PC-3 (cell line): ENCODE data around the gene POR. TPM values are rescaled to one million over a fixed set of nuclear protein-coding genes. Genes with fewer than 3 reads are reported as not detected.

Experiments
- ATAC-seq: fragments of 200-7000 bp; cut with Tn5 transposase; 2 replicates; pipeline ENCODE4 v1.9.1; 2020; ENCODE audit warnings: mild to moderate bottlenecking, moderate library complexity
- BruUV-seq: library from RNA; stranded (reverse); fragments of 400-500 nt; replicated peaks from 2 replicates; lab custom pipeline; 2021; lab: Mats Ljungman, UMichigan
- CTCF ChIA-PET: fragments of 300-600 bp; sonication (Branson Sonifier 250); formaldehyde crosslinking; loops from one replicate; lab custom pipeline; 2022; ENCODE audit warnings: antibody characterized with exemption; lab: Charles Lee
- POLR2A ChIA-PET: fragments of 300-600 bp; sonication (Branson Sonifier 250); formaldehyde crosslinking; loops from one replicate; lab custom pipeline; 2022; ENCODE audit warnings: antibody characterized with exemption; ENCODE audit not compliant: unreplicated experiment; lab: Charles Lee
- DNase-seq: peaks from one replicate; pipeline ENCODE4 v3.0.0-alpha.2; 2015
- H2AFZ ChIP-seq: fragments of 300-600 bp; sonication (generic); 2 replicates; pipeline ENCODE4 v1.6.0; 2016; ENCODE audit warnings: antibody characterized with exemption, low read length
- H3F3A ChIP-seq: fragments of 300-600 bp; sonication (generic); one replicate; pipeline ENCODE4 v1.6.0; 2017; ENCODE audit warnings: antibody characterized with exemption, low read length, control low read depth, mild to moderate bottlenecking; ENCODE audit not compliant: unreplicated experiment
- H3K27ac ChIP-seq: fragments of 300-600 bp; sonication (generic); 2 replicates; pipeline ENCODE4 v1.5.1; 2016; ENCODE audit warnings: mild to moderate bottlenecking, low read length
- H3K27me3 ChIP-seq: fragments of 300-600 bp; sonication (generic); 2 replicates; pipeline ENCODE4 v1.6.1; 2016; ENCODE audit warnings: low read length, mixed read lengths
- H3K36me3 ChIP-seq: fragments of 300-600 bp; sonication (generic); 2 replicates; pipeline ENCODE4 v1.6.1; 2016; ENCODE audit warnings: low read depth, mixed run types, low read length, mixed read lengths
- H3K4me1 ChIP-seq: fragments of 300-600 bp; sonication (generic); 2 replicates; pipeline ENCODE4 v1.5.1; 2016; ENCODE audit warnings: low read length; ENCODE audit not compliant: insufficient read depth
- H3K4me2 ChIP-seq: fragments of 300-600 bp; sonication (generic); 2 replicates; pipeline ENCODE4 v1.6.0; 2016; ENCODE audit warnings: low read length
- H3K4me3 ChIP-seq: fragments of 300-600 bp; sonication (generic); 2 replicates; pipeline ENCODE4 v1.5.1; 2016; ENCODE audit warnings: mild to moderate bottlenecking, low read length, mixed read lengths
- H3K79me2 ChIP-seq: fragments of 300-600 bp; sonication (generic); 2 replicates; pipeline ENCODE4 v1.6.1; 2017; ENCODE audit warnings: low read length, mixed read lengths
- H3K9ac ChIP-seq: fragments of 300-600 bp; sonication (generic); 2 replicates; pipeline ENCODE4 v1.6.0; 2016; ENCODE audit warnings: mild to moderate bottlenecking, low read length
- H3K9me2 ChIP-seq: fragments of 300-600 bp; sonication (generic); replicated peaks from 2 replicates; pipeline ENCODE4 v1.6.1; 2016; ENCODE audit warnings: mixed run types, low read length, mixed read lengths
- H3K9me3 ChIP-seq: fragments of 300-600 bp; sonication (generic); 2 replicates; pipeline ENCODE4 v1.6.1; 2016; ENCODE audit warnings: low read length, mixed read lengths
- H4K20me1 ChIP-seq: fragments of 300-600 bp; sonication (generic); 2 replicates; pipeline ENCODE4 v1.6.1; 2016; ENCODE audit warnings: low read length, mixed read lengths
- EZH2 ChIP-seq: fragments of 300-600 bp; sonication (generic); IDR thresholded peaks from one replicate; pipeline ENCODE4 v1.6.1; 2017; ENCODE audit warnings: antibody characterized with exemption, mild to moderate bottlenecking, low read length; ENCODE audit not compliant: unreplicated experiment
- EZH2phosphoT487 ChIP-seq: fragments of 300-600 bp; sonication (generic); IDR thresholded peaks from 2 replicates; pipeline ENCODE4 v1.6.1; 2018; ENCODE audit warnings: mild to moderate bottlenecking, antibody characterized with exemption, low read length, borderline replicate concordance
- intact Hi-C: fragments of 100-400 bp; cut with micrococcal nuclease; formaldehyde crosslinking; loops from 2 replicates; pipeline ENCODE4 v1.9.0; 2023
- total RNA-seq: library from RNA; depleted of rRNA; stranded (reverse); fragments of >200 nt; gene quantifications from 2 replicates; pipeline ENCODE4 v1.2.3, GENCODE V29; 2014
- TF ChIP-seq, protein P1 (sequence below): fragments of 300-600 bp; sonication (generic); conservative IDR thresholded peaks from 2 replicates; pipeline ENCODE4 v1.5.1; 2017; ENCODE audit warnings: antibody characterized with exemption, low read depth, mild to moderate bottlenecking, low read length

The POR gene
- total RNA-seq, 1 experiment from 2014 or later, result 112 TPM

GRCh38 chr7:75993689-75994387 lies 78.9 kb downstream of the POR start:
- Histone ChIP-seq H3K4me1 (peaks cover 9% of the 10 kb centered on the region), H3K9me3 (no peaks in the 10 kb centered on the region), H3K27ac (no peak overlapping the region), H2AFZ (peak overlapping the region; percentile 89), H3K4me2 (peak overlapping the region; percentile 99), H3K79me2 (no peaks in the 10 kb centered on the region), H4K20me1 (no peaks in the 10 kb centered on the region), H3K9ac (peak overlapping the region; percentile 70), H3K4me3 (peak overlapping the region; percentile 91), H3K9me2 (no peaks in the 10 kb centered on the region), H3K27me3 (no peaks in the 10 kb centered on the region), H3K36me3 (peaks cover 8% of the 10 kb centered on the region; the same call in 1 of the 2 replicates), H3F3A (no peaks in the 10 kb centered on the region)
- DNase-seq, result peak; percentile 31
- TSS peak; percentile 23 for BruUV-seq
- ChIA-PET POLR2A (no interaction called here), CTCF (interaction anchor here (0.6 kb wide), 1 partner anchor 78 kb away, joined by 3 read pairs; no protein-coding TSS in a partner anchor)
- peak; percentile 59 for ATAC-seq
- intact Hi-C loops, result loop anchor here (10.0 kb wide), 1 partner anchor 79 kb away; the partner anchor contains the start of gene POR
- TF ChIP-seq EZH2phosphoT487 (no peak), EZH2 (no peak)
- TF ChIP-seq, protein P1, sequence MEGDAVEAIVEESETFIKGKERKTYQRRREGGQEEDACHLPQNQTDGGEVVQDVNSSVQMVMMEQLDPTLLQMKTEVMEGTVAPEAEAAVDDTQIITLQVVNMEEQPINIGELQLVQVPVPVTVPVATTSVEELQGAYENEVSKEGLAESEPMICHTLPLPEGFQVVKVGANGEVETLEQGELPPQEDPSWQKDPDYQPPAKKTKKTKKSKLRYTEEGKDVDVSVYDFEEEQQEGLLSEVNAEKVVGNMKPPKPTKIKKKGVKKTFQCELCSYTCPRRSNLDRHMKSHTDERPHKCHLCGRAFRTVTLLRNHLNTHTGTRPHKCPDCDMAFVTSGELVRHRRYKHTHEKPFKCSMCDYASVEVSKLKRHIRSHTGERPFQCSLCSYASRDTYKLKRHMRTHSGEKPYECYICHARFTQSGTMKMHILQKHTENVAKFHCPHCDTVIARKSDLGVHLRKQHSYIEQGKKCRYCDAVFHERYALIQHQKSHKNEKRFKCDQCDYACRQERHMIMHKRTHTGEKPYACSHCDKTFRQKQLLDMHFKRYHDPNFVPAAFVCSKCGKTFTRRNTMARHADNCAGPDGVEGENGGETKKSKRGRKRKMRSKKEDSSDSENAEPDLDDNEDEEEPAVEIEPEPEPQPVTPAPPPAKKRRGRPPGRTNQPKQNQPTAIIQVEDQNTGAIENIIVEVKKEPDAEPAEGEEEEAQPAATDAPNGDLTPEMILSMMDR, result no peak

GRCh38 chr7:75994388-75995051 lies 79.6 kb downstream of the POR start, which contains the start of gene TMEM120A:
TMEM120A (minus strand) TSS chr7:75994595; CDS start chr7:75994570, 25 bp downstream.
- Histone ChIP-seq H3F3A (no peaks in the 10 kb centered on the region), H3K9me2 (no peaks in the 10 kb centered on the region), H3K27ac (no peak within 1 kb of the TSS), H4K20me1 (no peaks in the 10 kb centered on the region), H3K4me3 (peak within 1 kb of the TSS; percentile 91), H2AFZ (peak within 1 kb of the TSS; percentile 89), H3K4me2 (peak within 1 kb of the TSS; percentile 99), H3K9me3 (no peaks in the 10 kb centered on the region), H3K79me2 (no peaks in the 10 kb centered on the region), H3K27me3 (no peaks in the 10 kb centered on the region), H3K9ac (peak within 1 kb of the TSS; percentile 70), H3K4me1 (peaks cover 9% of the 10 kb centered on the region), H3K36me3 (peaks cover 8% of the 10 kb centered on the region; the same call in 1 of the 2 replicates)
- intact Hi-C loops, result loop anchor here (10.0 kb wide), 1 partner anchor 80 kb away; the partner anchor contains the start of gene POR
- DNase-seq, result peak; percentile 93
- ATAC-seq, result peak; percentile 91
- ChIA-PET POLR2A (no interaction called here), CTCF (interaction anchor here (0.6 kb wide), 1 partner anchor 79 kb away, joined by 3 read pairs; no protein-coding TSS in a partner anchor)
- BruUV-seq, result no TSS peak
- TF ChIP-seq, protein P1, result no peak
- TF ChIP-seq EZH2phosphoT487, result no peak
- TF ChIP-seq EZH2, result no peak
